ENCODE results near the gene SVEP1.
"Not testable (repeated sequence)": the region's sequence is repeated elsewhere in the genome, so short reads cannot be mapped to it uniquely, and the experiment has no call there.

Gene SVEP1

GRCh38 chr9:110446171-110446570, 133.4 kb downstream of the SVEP1 start:
- no peak for DNase-seq (ENCODE audit: low read depth in 2 of 2)

- DNase-seq (ENCODE audit: low read depth in 2 of 2) = no peak
These were observed 134.6 kb downstream of the SVEP1 start for GRCh38 chr9:110444911-110445310.

GRCh38 chr9:110443866-110444220, 135.7 kb downstream of the SVEP1 start:
- DNase-seq (ENCODE audit: low read depth in 2 of 2) = no peak

GRCh38 chr9:110443146-110443865, 136.2 kb downstream of the SVEP1 start:
- DNase-seq (ENCODE audit: low read depth in 2 of 2) = no peak

GRCh38 chr9:110440796-110441195, 138.7 kb downstream of the SVEP1 start:
- no peak for DNase-seq (ENCODE audit: low read depth in 2 of 2)

- DNase-seq (ENCODE audit: low read depth in 2 of 2) = no peak
These were observed 139.4 kb downstream of the SVEP1 start for GRCh38 chr9:110440172-110440571.

- DNase-seq (ENCODE audit: low read depth in 2 of 2) = no peak
These were observed 147.3 kb downstream of the SVEP1 start for GRCh38 chr9:110432253-110432652.

- no peak for DNase-seq (ENCODE audit: low read depth in 2 of 2)
These were observed 150.1 kb downstream of the SVEP1 start for GRCh38 chr9:110429453-110429852.

- no peak for DNase-seq (ENCODE audit: low read depth in 2 of 2)
These were observed 151.9 kb downstream of the SVEP1 start for GRCh38 chr9:110427497-110428104.

- DNase-seq (ENCODE audit: low read depth in 2 of 2) = no peak
These were observed 153.4 kb downstream of the SVEP1 start for GRCh38 chr9:110426052-110426709.

GRCh38 chr9:110414471-110414870, 165.1 kb downstream of the SVEP1 start:
- no peak for DNase-seq (ENCODE audit: low read depth in 2 of 2)

- DNase-seq (ENCODE audit: low read depth in 2 of 2) = no peak
These were observed 168.6 kb downstream of the SVEP1 start for GRCh38 chr9:110410961-110411360.

GRCh38 chr9:110408598-110408997, 170.9 kb downstream of the SVEP1 start:
- no peak for DNase-seq (ENCODE audit: low read depth in 2 of 2)

GRCh38 chr9:110405858-110406443, 173.6 kb downstream of the SVEP1 start:
- DNase-seq (ENCODE audit: low read depth in 2 of 2) = no peak

GRCh38 chr9:110404473-110404872, 175.1 kb downstream of the SVEP1 start:
- no peak for DNase-seq (ENCODE audit: low read depth in 2 of 2)

- no peak for DNase-seq (ENCODE audit: low read depth in 2 of 2)
These were observed 179.6 kb downstream of the SVEP1 start for GRCh38 chr9:110399983-110400382.

GRCh38 chr9:110398992-110399391, 180.5 kb downstream of the SVEP1 start:
- not testable (repeated sequence) for DNase-seq (ENCODE audit: low read depth in 2 of 2)

GRCh38 chr9:110391826-110392485, 187.6 kb downstream of the SVEP1 start:
- no peak for DNase-seq (ENCODE audit: low read depth in 2 of 2)

GRCh38 chr9:110389148-110389750, 190.3 kb downstream of the SVEP1 start:
- DNase-seq (ENCODE audit: low read depth in 2 of 2) = no peak

- DNase-seq (ENCODE audit: low read depth in 2 of 2) = no peak
These were observed 196.1 kb downstream of the SVEP1 start for GRCh38 chr9:110383491-110383890.

GRCh38 chr9:110382731-110383130, 196.8 kb downstream of the SVEP1 start:
- DNase-seq (ENCODE audit: low read depth in 2 of 2) = no peak
